GM23338 (cell line): ENCODE measurements around the gene GPHN.

Experiments
- EZH2 ChIP-seq: fragments of 200-600 bp; sonication (generic); IDR thresholded peaks from one replicate; pipeline ENCODE4 v1.8.0; 2017; ENCODE audit warnings: antibody characterized with exemption, mild to moderate bottlenecking, low read depth; ENCODE audit not compliant: unreplicated experiment
- EZH2phosphoT487 ChIP-seq: fragments of 200-600 bp; sonication (generic); IDR thresholded peaks from one replicate; pipeline ENCODE4 v1.8.1; 2018; ENCODE audit warnings: antibody characterized with exemption; ENCODE audit not compliant: unreplicated experiment
- JUNB ChIP-seq: IDR thresholded peaks from one replicate; pipeline ENCODE4 v1.6.1; 2016; ENCODE audit warnings: antibody characterized with exemption; ENCODE audit not compliant: unreplicated experiment
- POLR2AphosphoS5 ChIP-seq: IDR thresholded peaks from 2 replicates; pipeline ENCODE4 v1.6.1; 2016; ENCODE audit warnings: antibody characterized with exemption, low read depth
- REST ChIP-seq: IDR thresholded peaks from one replicate; pipeline ENCODE4 v1.6.1; 2018; ENCODE audit warnings: antibody characterized with exemption; ENCODE audit not compliant: unreplicated experiment
- ZNF114 ChIP-seq: fragments of 250-450 bp; sonication (Bioruptor Pico); IDR thresholded peaks from 2 replicates; pipeline ENCODE4 v1.5.0; 2020; ENCODE audit warnings: mild to moderate bottlenecking, moderate library complexity
- TF ChIP-seq, protein P1 (sequence below), 2 experiments: fragments of 200-600 bp in 1 of 2; sonication (generic) in 1 of 2; conservative IDR thresholded peaks; 2 replicates each; pipeline versions ENCODE4 v1.5.1 to v1.6.1; 2016 to 2017; ENCODE audit warnings: antibody characterized with exemption in 2 of 2, low read depth in 2 of 2, mild to moderate bottlenecking in 2 of 2, moderate library complexity in 1 of 2

DNA sequence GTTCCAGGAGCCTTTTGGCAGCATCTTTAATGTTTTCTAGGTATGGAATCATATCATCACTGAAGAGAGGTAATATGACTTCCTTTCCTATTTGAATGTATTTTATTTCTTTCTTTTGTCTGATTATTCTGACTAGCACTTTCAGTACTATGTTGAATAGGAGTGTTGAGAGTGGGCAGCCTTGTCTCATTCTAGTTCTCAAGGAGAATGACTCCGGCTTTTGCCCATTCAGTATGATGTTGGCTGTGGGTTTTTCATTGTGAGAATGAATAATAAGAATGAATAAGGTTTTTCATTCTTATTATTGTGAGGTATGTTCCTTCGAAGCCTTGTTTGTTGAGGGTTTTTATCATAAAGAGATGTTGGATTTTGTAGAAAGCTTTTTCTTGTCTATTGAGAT is 98.9 kb downstream of the GPHN start:
- TF ChIP-seq, protein P1, sequence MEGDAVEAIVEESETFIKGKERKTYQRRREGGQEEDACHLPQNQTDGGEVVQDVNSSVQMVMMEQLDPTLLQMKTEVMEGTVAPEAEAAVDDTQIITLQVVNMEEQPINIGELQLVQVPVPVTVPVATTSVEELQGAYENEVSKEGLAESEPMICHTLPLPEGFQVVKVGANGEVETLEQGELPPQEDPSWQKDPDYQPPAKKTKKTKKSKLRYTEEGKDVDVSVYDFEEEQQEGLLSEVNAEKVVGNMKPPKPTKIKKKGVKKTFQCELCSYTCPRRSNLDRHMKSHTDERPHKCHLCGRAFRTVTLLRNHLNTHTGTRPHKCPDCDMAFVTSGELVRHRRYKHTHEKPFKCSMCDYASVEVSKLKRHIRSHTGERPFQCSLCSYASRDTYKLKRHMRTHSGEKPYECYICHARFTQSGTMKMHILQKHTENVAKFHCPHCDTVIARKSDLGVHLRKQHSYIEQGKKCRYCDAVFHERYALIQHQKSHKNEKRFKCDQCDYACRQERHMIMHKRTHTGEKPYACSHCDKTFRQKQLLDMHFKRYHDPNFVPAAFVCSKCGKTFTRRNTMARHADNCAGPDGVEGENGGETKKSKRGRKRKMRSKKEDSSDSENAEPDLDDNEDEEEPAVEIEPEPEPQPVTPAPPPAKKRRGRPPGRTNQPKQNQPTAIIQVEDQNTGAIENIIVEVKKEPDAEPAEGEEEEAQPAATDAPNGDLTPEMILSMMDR (conservative IDR thresholded peaks at IDR 0.05; ENCODE audit: low read depth in 2 of 2): no peak
- no peak for TF ChIP-seq POLR2AphosphoS5
- TF ChIP-seq EZH2: no peak
- TF ChIP-seq ZNF114 (CRISPR knock-in tag): no peak
- no peak for TF ChIP-seq JUNB
- no peak for TF ChIP-seq REST
- TF ChIP-seq EZH2phosphoT487: no peak
